Pancreas (tissue), 10 donors: ENCODE measurements around the gene SYT5. TPM values are rescaled to one million over a fixed set of nuclear protein-coding genes. Genes with fewer than 3 reads are reported as not detected.

ENCODE experiments used
- ATAC-seq, 4 donors: fragments of 200-7000 bp; cut with Tn5 transposase; one replicate each; pipeline versions ENCODE4 v1.8.0 to v1.9.1; 2020; ENCODE audit warnings: mild to moderate bottlenecking in 4 of 4, moderate library complexity in 4 of 4
- DNase-seq, 6 donors: peaks; one replicate each; pipeline ENCODE4 v3.0.0-alpha.2; 2020
- FAIRE-seq: peaks from 2 replicates; lab custom pipeline; 2012; peaks lifted over from hg19 to GRCh38; lab: Jason Lieb, UNC
- H3K27ac ChIP-seq, 4 donors: fragments of 200-600 bp; sonication (generic); 1 replicate in 3 of 4; 2 replicates in 1 of 4; pipeline versions ENCODE4 v1.5.0 to v1.8.0; 2020
- H3K27me3 ChIP-seq, 4 donors: fragments of 200-600 bp; one replicate each; pipeline ENCODE4 v1.8.0; 2021
- H3K36me3 ChIP-seq, 3 donors: fragments of 200-600 bp; sonication (generic) in 1 of 3; one replicate each; pipeline versions ENCODE4 v1.5.0 to v1.8.0; 2020 to 2021
- H3K4me1 ChIP-seq, 3 donors: fragments of 200-600 bp; one replicate each; pipeline ENCODE4 v1.8.0; 2021
- H3K4me3 ChIP-seq, 4 donors: fragments of 200-600 bp; sonication (generic) in 2 of 4; one replicate each; pipeline versions ENCODE4 v1.5.0 to v1.8.0; 2020 to 2021
- H3K9me3 ChIP-seq, 4 donors: fragments of 200-600 bp; one replicate each; pipeline ENCODE4 v1.8.0; 2021
- WGBS, 2 donors: extraction: QIAGEN DNeasy Blood & Tissue Kit; methylation state at CpG; one replicate each; pipeline ENCODE4 v1.1.7; 2013; 5-methylcytosine and 5-hydroxymethylcytosine counted together
- intact Hi-C, 3 donors: fragments of 100-400 bp; cut with DNase I; formaldehyde crosslinking; loops; one replicate each; pipeline versions ENCODE4 v1.11.1 to v1.14.2; 2022
- microRNA-seq, 2 donors: library from miRNA; unstranded; fragments of <30 nt; microRNA quantifications; one replicate each; pipeline versions ENCODE4 to v1.1.0, GENCODE V29; 2019 to 2020
- polyA plus RNA-seq, 2 donors: library from polyadenylated mRNA; stranded (reverse); fragments of 200-250 nt; gene quantifications; one replicate each; pipeline ENCODE4 v1.2.3, GENCODE V29; 2013
- total RNA-seq, 6 donors: library from RNA; stranded (reverse); fragmentation: NEBNext Ultra II Directional in 4 of 6; extraction: Animal tissue kit (Norgen Biotek cat#: 25700) in 4 of 6; gene quantifications; one replicate each; pipeline versions ENCODE4 v1.2.1 to v1.2.4, GENCODE V29; 2021 to 2023
- TF ChIP-seq, protein P1 (sequence below), 4 donors: fragments of 200-600 bp; sonication (generic) in 3 of 4; IDR thresholded peaks; one replicate each; pipeline versions ENCODE4 v1.5.0 to v1.8.0; 2021; ENCODE audit warnings: antibody characterized with exemption in 4 of 4
- donor health status: healthy with polysubstance abuse.
- donor health status: DM: no; HTN: no; CAD: no; lungs with moderate emphysema.
- donor health status: DM: no; HTN: no; CAD: no.
- donor health status: control.
- donor health status: control.
- donor health status: Bipolar disorder and iron deficiency.
- donor health status: DM: yes; HTN: yes; CAD: no.
- donor health status: DM: no; HTN: no; CAD: no.
- donor health status: DM: no; HTN: no; CAD: no.
- donor health status: DM: yes; HTN: yes; CAD: no.

The SYT5 gene
- total and polyA plus RNA-seq, 8 donors, result 0.88 to 41.1 (median 2.8) TPM

- Histone ChIP-seq H3K27ac (no peak overlapping the region), H3K4me3 (no peak overlapping the region), H3K4me1 (no peaks in the 10 kb centered on the region), H3K27me3 (peaks cover 0 to 2% (median 0%) of the 10 kb centered on the region in 4 donors), H3K9me3 (no peaks in the 10 kb centered on the region), H3K36me3 (no peaks in the 10 kb centered on the region)
- intact Hi-C loops, result no loop called here
- TF ChIP-seq, protein P1, sequence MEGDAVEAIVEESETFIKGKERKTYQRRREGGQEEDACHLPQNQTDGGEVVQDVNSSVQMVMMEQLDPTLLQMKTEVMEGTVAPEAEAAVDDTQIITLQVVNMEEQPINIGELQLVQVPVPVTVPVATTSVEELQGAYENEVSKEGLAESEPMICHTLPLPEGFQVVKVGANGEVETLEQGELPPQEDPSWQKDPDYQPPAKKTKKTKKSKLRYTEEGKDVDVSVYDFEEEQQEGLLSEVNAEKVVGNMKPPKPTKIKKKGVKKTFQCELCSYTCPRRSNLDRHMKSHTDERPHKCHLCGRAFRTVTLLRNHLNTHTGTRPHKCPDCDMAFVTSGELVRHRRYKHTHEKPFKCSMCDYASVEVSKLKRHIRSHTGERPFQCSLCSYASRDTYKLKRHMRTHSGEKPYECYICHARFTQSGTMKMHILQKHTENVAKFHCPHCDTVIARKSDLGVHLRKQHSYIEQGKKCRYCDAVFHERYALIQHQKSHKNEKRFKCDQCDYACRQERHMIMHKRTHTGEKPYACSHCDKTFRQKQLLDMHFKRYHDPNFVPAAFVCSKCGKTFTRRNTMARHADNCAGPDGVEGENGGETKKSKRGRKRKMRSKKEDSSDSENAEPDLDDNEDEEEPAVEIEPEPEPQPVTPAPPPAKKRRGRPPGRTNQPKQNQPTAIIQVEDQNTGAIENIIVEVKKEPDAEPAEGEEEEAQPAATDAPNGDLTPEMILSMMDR (IDR thresholded peaks at IDR 0.05), result no peak
- no peak for ATAC-seq
- no peak for FAIRE-seq
- DNase-seq, result no peak
- 65 to 76% methylated on average over 16 of the region's 16 CpGs for WGBS, 2 donors
These were observed 48.7 kb downstream of the SYT5 start for GRCh38 chr19:55131421-55131820.

Small RNA genes lying within 50 kb of the gene (microRNA-seq; reads per million reads assigned to microRNA genes)
- gene MIR7975, result 0 reads per million in 2 donors

Other genes with a start within 250 kb of the SYT5 start
- under 1 TPM in 1 of 6 donors, not detected in 5; 0.06 TPM for gene NLRP7, start 232.8 kb downstream of the SYT5 start, total RNA-seq
- gene NLRP7, start 232.8 kb downstream of the SYT5 start, polyA plus RNA-seq, result not detected
- 1 to 10 TPM; 1.6 to 7.3 (median 4.4) TPM for gene NLRP2, start 213.9 kb downstream of the SYT5 start, total RNA-seq
- 10 to 100 TPM in 1 of 2 donors, under 1 TPM in 1; 0.34 to 17.5 TPM for gene NLRP2, start 213.9 kb downstream of the SYT5 start, polyA plus RNA-seq
- under 1 TPM in 5 of 6 donors, not detected in 1; 0.09 to 0.25 (median 0.24) TPM for gene GP6, start 142.0 kb downstream of the SYT5 start, total RNA-seq
- under 1 TPM in 1 of 2 donors, not detected in 1; 0.31 TPM for gene GP6, start 142.0 kb downstream of the SYT5 start, polyA plus RNA-seq
- gene RDH13, start 117.1 kb downstream of the SYT5 start, total RNA-seq, result 10 to 100 TPM; 10.9 to 27.1 (median 14.2) TPM
- 10 to 100 TPM; 22.0 to 26.6 TPM for gene RDH13, start 117.1 kb downstream of the SYT5 start, polyA plus RNA-seq
- gene EPS8L1, start 104.4 kb downstream of the SYT5 start, total RNA-seq, result 10 to 100 TPM; 10.2 to 32.0 (median 16.0) TPM
- 100 to 1,000 TPM; 152 to 279 TPM for gene EPS8L1, start 104.4 kb downstream of the SYT5 start, polyA plus RNA-seq
- 10 to 100 TPM; 37.1 to 61.5 (median 50.9) TPM for gene PPP1R12C, start 62.7 kb downstream of the SYT5 start, total RNA-seq
- gene PPP1R12C, start 62.7 kb downstream of the SYT5 start, polyA plus RNA-seq, result 100 to 1,000 TPM; 174 to 266 TPM
- gene TNNT1, start 31.1 kb downstream of the SYT5 start, total RNA-seq, result under 1 TPM in 1 of 6 donors, not detected in 5; 0.54 TPM
- gene TNNT1, start 31.1 kb downstream of the SYT5 start, polyA plus RNA-seq, result 1 to 10 TPM in 1 of 2 donors, not detected in 1; 4.0 TPM
- 1 to 10 TPM in 1 of 6 donors, under 1 TPM in 1, not detected in 4; 0.66 to 4.1 TPM for gene TNNI3, start 22.6 kb downstream of the SYT5 start, total RNA-seq
- gene TNNI3, start 22.6 kb downstream of the SYT5 start, polyA plus RNA-seq, result 1 to 10 TPM; 2.2 to 2.9 TPM
- gene DNAAF3, start 13.7 kb downstream of the SYT5 start, total RNA-seq, result 1 to 10 TPM; 1.2 to 3.2 (median 2.5) TPM
- gene DNAAF3, start 13.7 kb downstream of the SYT5 start, polyA plus RNA-seq, result 1 to 10 TPM; 3.0 to 3.3 TPM
- 10 to 100 TPM in 2 of 6 donors, 1 to 10 TPM in 4; 5.1 to 15.3 (median 8.8) TPM for gene PTPRH, start 29.2 kb upstream of the SYT5 start, total RNA-seq
- gene PTPRH, start 29.2 kb upstream of the SYT5 start, polyA plus RNA-seq, result 1 to 10 TPM; 5.8 to 8.0 TPM
- gene TMEM86B, start 48.5 kb upstream of the SYT5 start, total RNA-seq, result 1 to 10 TPM; 1.0 to 1.8 (median 1.5) TPM
- gene TMEM86B, start 48.5 kb upstream of the SYT5 start, polyA plus RNA-seq, result 10 to 100 TPM; 14.4 to 27.3 TPM
- 10 to 100 TPM; 15.3 to 31.4 (median 18.9) TPM for gene PPP6R1, start 78.7 kb upstream of the SYT5 start, total RNA-seq
- gene PPP6R1, start 78.7 kb upstream of the SYT5 start, polyA plus RNA-seq, result 10 to 100 TPM; 27.0 to 33.1 TPM
- gene HSPBP1, start 99.8 kb upstream of the SYT5 start, total RNA-seq, result 10 to 100 TPM in 4 of 6 donors, 1 to 10 TPM in 2; 7.0 to 16.6 (median 12.3) TPM
- 10 to 100 TPM; 26.4 to 29.5 TPM for gene HSPBP1, start 99.8 kb upstream of the SYT5 start, polyA plus RNA-seq
- gene BRSK1, start 103.7 kb upstream of the SYT5 start, total RNA-seq, result 1 to 10 TPM in 3 of 6 donors, under 1 TPM in 3; 0.46 to 2.5 (median 1.1) TPM
- gene BRSK1, start 103.7 kb upstream of the SYT5 start, polyA plus RNA-seq, result 1 to 10 TPM; 4.8 to 9.2 TPM
- 1 to 10 TPM in 1 of 6 donors, under 1 TPM in 2, not detected in 3; 0.32 to 1.3 (median 0.83) TPM for gene TMEM150B, start 145.1 kb upstream of the SYT5 start, total RNA-seq
- gene TMEM150B, start 145.1 kb upstream of the SYT5 start, polyA plus RNA-seq, result under 1 TPM in 1 of 2 donors, not detected in 1; 0.14 TPM
- gene KMT5C, start 159.6 kb upstream of the SYT5 start, total RNA-seq, result 10 to 100 TPM in 2 of 6 donors, 1 to 10 TPM in 4; 4.3 to 12.6 (median 6.9) TPM
- 10 to 100 TPM; 22.3 to 27.4 TPM for gene KMT5C, start 159.6 kb upstream of the SYT5 start, polyA plus RNA-seq
- under 1 TPM in 1 of 6 donors, not detected in 5; 0.62 TPM for gene COX6B2, start 174.4 kb upstream of the SYT5 start, total RNA-seq
- gene COX6B2, start 174.4 kb upstream of the SYT5 start, polyA plus RNA-seq, result under 1 TPM; 0.28 to 0.42 TPM
- gene GARIN5B, start 183.0 kb upstream of the SYT5 start, total RNA-seq, result not detected
- not detected for gene GARIN5B, start 183.0 kb upstream of the SYT5 start, polyA plus RNA-seq
- under 1 TPM in 3 of 6 donors, not detected in 3; 0.20 to 0.41 (median 0.37) TPM for gene IL11, start 190.2 kb upstream of the SYT5 start, total RNA-seq
- under 1 TPM; 0.16 to 0.19 TPM for gene IL11, start 190.2 kb upstream of the SYT5 start, polyA plus RNA-seq
- gene TMEM190, start 196.5 kb upstream of the SYT5 start, total RNA-seq, result not detected
- under 1 TPM in 1 of 2 donors, not detected in 1; 0.45 TPM for gene TMEM190, start 196.5 kb upstream of the SYT5 start, polyA plus RNA-seq
- 10 to 100 TPM; 14.7 to 32.7 (median 21.3) TPM for gene TMEM238, start 204.0 kb upstream of the SYT5 start, total RNA-seq
- under 1 TPM; 0.42 TPM for gene TMEM238, start 204.0 kb upstream of the SYT5 start, polyA plus RNA-seq
- 1,000 to 10,000 TPM in 1 of 6 donors, 100 to 1,000 TPM in 5; 420 to 1,198 (median 819) TPM for gene RPL28, start 205.6 kb upstream of the SYT5 start, total RNA-seq
- 1,000 to 10,000 TPM in 1 of 2 donors, 100 to 1,000 TPM in 1; 738 to 1,109 TPM for gene RPL28, start 205.6 kb upstream of the SYT5 start, polyA plus RNA-seq
- 1 to 10 TPM; 2.0 to 7.3 (median 5.1) TPM for gene UBE2S, start 227.5 kb upstream of the SYT5 start, total RNA-seq
- gene UBE2S, start 227.5 kb upstream of the SYT5 start, polyA plus RNA-seq, result 1 to 10 TPM; 3.6 to 5.0 TPM